NCI-H2171 treated with DMSO at 0.1 percent for 48 hours (cell line): ENCODE results near the gene MOBP.
"Not testable (repeated sequence)": the region's sequence is repeated elsewhere in the genome, so short reads cannot be mapped to it uniquely, and the experiment has no call there.

Source experiments
- DNase-seq: peaks from one replicate; lab custom pipeline; 2025; lab: John Stamatoyannopoulos, UW

The MOBP gene, protein sequence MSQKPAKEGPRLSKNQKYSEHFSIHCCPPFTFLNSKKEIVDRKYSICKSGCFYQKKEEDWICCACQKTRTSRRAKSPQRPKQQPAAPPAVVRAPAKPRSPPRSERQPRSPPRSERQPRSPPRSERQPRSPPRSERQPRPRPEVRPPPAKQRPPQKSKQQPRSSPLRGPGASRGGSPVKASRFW

DNA sequence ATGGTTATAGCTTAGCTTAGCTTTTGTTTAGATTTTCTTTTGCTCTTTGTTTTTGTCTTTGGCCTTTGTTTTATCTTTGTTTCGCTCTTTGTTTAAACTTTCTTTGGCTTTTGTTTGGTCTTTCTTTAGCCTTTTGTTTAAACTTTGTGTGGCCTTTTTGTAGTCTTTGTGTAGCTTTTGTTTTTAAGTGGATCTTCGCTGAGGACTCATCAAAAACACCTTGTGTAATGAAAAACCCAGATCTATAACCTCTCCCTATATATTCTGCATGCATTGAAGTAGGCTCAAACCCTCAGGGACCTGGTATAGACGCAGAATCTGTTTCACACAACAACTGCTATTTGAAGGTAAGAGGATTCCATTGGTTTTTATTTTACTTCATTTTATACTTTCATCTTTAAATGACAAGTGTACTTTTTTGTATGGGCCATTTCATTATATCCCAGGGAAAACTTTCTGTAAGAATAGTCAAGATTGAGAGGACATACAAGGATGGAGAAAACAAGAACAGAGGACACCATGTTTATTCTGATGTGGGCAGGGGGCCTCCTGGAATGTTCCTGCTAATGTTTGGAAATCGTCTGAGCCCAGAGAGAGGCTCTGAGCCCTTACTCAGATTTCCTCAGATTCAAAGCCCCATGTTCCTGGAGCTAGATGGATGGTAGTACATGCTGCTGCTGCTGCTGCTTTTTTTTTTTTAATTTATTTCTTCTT, at the start of gene MOBP:
Gene MOBP (plus strand): TSS at position 287 of the 714 bp plus-strand sequence. CDS start 34,390 bp downstream, outside the sequence.
- DNase-seq = no peak

DNA sequence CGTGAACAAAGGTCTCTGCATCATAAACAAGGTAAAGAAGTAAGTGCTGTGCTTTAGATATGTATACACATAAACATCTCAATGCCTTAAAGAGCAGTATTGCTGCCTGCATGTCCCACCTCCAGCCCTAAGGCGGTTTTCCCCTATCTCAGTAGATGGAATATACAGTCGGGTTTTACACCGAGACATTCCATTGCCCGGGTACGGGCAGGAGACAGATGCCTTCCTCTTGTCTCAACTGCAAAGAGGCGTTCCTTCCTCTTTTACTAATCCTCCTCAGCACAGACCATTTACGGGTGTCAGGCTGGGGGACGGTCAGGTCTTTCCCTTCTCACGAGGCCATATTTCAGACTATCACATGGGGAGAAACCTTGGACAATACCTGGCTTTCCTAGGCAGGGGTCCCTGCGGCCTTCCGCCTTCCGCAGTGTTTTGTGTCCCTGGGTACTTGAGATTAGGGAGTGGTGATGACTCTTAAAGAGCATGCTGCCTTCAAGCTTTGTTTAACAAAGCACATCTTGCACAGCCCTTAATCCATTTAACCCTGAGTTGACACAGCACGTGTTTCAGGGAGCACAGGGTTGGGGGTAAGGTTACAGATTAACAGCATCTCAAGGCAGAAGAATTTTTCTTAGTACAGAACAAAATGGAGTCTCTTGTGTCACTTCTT, 48.8 kb upstream of the MOBP start:
- DNase-seq = not testable (repeated sequence)

DNA sequence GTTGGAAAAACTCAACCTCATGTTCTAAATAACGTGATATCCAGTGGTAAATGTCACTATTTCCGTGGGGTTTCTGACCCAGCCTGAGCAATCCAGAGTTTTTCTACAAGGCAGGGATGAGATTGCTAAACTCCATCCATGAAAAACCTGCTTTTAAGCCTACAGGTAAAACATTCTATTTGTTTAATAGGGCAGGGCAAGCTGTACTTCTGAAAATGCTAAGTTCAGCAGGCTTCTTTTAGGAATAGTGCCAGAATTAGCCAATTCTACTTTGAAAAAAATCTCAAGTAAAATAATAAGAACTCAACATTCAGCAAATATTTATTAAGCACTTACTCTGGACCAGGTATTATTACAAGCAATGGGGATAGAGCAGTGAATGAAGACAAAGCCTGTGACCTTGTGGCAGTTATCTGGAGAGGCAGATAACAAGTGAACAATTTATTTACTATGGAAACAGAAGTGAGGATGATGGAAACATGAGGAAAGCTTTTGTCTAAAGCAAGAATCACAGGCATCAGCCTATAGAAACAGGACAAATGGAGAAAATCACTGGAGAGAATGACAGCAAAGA, 47.7 kb upstream of the MOBP start:
- DNase-seq = no peak

DNA sequence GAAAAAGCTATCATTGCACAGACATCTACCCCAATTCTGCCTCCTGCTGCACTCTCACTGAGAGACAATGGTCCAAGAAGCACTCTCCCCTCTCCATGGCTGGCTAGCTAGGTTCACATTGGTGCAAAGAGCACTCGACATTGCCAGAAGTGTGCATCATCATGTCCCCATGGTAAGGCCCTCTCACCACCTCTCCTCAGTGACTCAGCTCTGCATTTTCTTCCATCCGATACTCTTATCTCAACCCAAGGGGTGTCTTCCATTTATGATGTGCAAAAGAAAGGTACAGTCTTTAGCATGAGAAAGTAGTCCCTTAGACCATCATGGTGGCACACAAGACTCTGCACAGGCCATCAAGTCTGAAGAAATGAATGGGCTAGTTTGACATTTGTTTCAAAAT, 46.9 kb upstream of the MOBP start:
- no peak for DNase-seq

DNA sequence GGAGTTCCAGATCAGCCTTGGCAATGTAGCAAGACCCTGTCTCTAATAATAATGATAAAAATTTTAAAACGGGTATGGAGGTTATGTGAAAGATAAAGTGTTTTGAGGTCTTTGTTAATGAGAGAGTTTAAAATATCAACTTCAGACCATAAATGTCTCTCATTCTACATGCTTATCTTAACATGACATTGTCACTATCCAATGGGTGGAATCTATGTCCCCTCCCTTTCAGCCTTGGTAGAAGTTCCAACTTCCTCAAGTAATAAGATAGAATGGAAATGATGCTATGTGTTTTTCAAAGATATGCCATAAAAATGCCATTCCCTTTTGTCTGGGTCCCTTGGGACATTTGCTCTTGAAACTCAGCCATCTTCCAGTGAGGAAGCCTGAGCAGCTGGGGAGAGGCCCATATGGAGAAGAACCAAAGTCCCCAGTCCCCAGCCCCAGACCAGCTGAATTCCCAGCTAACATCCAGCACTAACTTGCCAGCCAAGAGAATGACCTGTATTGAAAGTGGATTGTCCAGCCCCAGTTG, 44.0 kb upstream of the MOBP start:
- no peak for DNase-seq

DNA sequence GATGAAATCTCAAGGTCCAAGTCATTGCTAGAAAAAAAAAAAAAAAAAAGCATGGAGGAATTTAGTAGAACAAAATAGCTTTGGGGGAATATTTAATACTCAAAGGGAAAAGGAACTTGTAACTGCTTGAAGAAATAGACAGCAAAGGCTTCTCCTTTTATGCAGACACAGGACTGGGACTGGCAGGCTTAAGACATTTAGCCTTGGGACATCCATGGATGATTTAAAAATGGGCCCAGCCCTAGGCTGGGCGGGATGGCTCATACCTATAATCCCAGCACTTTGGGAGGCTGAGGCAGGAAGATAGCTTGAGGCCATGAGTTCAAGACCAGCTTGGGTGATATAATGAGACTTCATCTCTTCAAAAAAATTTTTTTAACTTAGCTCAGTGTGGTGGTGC, 41.2 kb upstream of the MOBP start:
- no peak for DNase-seq

DNA sequence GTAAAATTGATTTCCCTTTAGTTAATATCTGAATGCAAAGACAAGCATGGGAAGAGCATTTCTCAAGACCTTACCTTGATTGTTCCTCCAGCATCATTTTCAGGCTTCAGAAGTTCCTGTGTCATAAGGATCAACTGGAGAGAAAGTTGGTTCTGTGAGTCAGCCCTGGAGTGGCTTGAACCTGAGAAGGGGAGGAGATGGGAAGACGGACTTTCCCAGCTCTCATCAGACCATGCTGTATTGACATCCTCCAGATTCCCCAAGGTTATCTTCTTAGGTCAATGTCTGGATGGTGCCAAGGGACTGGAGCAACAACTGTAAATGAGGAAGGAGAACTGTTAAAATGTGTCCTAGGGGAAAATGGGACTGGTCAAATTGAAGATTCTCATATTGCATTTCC, 40.0 kb upstream of the MOBP start:
- no peak for DNase-seq

DNA sequence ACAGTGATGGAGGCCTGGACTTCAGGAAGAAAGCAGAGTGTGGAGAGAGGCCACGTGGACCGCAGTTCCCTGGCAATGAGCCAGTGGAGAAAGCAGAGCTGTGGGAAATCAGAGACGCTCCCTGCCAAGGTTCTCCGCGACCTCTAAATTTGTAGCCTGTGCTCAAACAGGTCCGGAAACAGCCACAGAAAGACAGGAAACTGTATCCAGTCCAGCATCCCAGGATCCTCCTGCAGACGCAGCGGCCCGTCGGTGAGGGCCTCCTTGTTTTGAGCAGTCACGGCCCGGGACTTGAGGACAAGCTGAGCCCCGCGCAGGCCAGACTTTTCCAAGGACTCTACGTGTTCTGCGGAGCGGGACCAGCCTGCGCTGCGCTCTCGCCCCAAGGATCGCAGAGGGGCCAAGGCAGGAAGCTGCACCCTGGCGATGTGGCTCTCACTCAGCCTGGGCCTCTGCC, 38.7 kb upstream of the MOBP start:
- no peak for DNase-seq

DNA sequence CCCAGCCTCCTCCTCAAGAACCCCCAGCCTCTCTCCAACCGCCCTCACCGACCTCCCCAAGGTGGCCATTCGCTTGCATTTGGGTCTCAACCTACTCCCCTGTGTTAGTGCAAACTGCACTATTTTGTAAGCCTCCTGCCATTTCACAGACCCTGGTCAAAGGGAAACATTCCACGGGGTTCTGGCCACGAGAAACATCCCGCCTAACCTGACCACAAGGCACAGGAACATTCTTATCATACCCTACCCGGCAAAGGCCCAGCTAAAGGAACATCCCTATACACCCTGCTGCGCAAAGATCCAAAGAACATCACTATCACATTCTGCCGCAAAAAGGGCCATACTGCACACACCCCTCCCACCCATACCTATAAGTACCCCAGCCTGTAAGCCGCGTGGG, 38.0 kb upstream of the MOBP start:
- DNase-seq = no peak

DNA sequence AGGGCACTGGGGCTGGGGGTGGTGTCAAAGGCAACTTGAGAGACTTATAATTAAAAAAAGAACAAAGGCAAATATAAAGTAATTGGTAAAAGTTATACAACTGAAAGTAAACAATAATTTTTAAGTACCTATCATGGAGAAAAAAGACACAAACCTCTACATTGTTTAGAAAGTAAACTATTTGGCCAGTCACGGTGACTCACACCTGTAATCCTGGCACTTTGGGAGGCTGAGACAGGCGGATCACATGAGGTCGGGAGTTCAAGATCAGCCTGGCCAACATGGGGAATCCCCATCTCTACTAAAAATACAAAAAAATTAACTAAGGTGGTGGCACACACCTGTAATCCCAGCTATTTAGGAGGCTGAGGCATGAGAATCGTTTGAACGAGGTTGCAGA, 35.1 kb upstream of the MOBP start:
- DNase-seq = no peak

DNA sequence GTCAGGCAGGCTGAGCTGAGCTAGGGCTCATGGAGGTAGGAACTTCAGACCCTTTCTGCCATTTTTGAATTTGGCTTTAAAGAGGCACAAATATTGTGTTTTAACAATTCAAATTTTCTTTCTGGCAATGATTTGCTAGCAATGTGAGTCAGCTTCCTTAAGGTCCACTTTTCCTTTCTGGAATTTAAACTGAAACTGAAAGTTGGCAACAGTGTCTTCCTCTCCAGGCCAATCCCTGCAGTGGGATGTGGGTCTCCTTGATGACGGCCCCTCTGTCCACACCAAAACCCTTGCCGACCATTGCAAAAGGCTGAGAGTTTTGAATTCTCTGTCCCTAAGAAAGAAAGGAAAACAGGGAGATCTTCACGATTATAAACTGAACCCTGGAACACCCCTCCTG, 33.8 kb upstream of the MOBP start:
- DNase-seq = no peak

DNA sequence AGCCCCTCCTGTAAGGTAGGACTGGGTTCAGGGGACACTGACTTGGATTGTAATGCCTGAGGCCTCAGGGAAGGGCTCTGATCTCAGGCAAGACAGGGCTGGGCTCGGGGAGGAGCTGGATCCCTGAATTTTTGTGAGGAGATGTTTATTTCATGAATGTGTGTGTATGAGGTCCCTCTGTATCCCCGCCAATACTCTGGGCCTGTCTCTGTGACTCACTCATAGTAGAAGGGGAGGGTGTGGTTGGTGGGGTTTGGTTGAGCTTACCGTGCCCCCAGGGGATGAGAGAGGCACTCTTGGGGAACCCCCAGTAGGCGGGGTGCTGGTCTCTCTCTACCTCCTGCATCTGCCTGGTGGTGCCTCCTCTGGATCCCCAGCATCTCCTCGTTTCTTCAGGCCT, 32.9 kb upstream of the MOBP start:
- no peak for DNase-seq

DNA sequence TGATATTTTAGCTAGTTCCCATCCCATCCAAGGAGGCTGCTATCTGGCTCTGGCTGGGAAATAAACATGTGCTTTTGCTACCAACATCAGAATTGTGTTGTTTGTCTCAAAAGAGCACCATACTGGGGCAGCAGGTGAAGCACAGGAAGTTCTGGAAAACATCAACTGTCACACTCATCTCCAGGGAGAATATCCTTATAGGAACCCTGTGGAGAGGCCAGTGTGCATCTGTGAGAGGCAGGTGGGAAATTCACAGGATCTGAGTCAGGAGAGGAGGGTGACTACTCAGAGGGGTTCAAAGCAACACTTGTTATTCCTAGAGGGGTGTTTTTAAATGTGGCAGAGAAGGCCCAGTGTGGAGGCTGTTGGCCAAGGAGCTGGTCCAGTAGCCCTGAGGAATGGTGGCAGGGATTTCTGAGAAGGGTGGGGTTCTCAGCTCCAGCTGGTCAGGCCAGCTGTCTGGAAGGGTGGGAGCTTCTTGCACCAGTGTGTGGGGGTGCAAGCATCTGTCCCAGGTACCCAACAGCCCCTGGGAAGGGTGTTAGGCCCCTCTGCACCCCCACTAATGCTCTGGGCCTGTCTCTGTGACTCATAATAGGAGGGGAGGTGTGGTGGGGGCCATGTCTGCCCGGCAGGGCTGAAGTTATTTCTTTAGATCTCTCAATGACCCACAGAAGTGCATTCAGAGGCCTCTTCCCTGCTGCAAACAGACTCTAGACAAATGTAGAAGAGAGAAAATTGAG, 32.3 kb upstream of the MOBP start:
- peak; percentile 13 for DNase-seq

DNA sequence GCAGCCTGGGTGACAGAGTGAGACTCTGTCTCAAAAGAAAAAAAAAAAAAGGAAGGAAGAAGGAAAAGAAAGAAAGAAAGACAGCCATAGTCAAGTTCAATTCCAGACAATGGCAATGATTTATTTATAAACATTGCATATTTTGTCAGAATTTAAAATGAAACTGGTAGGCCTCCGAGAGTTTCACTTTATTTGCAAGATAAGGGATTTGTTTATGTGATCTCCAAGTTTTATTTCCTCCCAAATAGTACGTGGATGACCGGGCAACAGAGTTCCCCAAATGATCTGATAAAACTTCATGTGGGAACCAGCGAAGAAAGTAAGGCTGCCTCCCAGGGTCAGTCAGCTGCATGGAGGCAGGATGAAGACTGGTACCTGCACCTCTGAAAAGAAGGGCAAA, 28.6 kb upstream of the MOBP start:
- DNase-seq = no peak

DNA sequence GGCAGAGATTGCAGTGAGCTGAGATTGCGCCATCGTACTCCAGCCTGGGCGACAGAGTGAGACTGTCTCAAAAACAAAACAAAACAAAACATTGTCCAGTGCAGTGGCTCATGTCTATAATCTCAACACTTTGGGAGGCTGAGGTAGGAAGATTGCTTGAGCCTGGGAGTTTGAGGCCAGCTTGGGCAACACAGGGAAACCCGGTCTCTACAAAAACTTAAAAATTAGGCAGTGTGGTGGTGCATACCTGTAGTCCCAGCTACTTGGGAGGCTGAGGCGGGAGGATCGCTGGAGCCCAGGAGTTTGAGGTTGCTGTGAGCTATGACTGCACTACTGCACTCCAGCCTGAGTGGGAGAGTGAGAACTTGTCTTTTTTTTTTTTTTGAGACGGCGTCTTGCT, 27.2 kb upstream of the MOBP start:
- no peak for DNase-seq

DNA sequence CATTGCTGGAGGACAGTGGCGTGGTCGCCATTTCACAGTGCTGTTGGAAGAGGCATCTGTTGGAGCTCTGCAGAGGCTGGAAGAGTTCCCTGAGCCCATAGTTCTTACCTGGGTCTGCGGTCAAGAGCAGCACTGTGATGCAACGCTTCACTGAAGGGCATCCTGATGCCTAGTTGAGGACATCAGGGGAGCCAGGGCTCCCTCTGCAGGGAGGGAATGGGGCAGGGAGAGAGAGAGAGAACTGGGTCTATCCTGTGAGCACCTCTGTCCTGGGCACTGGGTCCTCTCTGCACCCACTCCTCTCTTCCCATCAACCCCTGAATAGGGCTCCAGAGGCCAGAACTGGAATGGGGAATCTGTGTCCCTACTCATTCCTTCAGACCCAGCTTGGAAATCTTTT, 23.9 kb upstream of the MOBP start:
- no peak for DNase-seq

DNA sequence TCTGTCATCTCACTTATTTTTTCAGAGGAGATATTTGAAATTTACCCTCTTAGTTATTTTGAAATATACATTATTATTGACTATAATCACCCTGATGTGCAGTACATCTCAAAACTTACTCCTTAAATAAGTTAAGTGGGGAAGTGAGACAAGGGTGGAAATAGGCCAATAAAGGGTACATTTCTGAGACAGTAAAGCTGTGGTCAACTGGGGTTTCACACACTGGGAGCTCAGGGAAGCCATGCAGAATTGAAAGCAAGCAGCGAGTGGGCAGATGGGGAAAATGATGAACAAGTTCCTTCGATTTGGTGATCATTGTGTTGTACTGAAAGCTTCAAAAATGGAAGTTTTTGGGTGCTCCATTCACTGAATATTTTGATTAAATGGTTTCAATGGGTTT, 21.6 kb upstream of the MOBP start:
- no peak for DNase-seq

DNA sequence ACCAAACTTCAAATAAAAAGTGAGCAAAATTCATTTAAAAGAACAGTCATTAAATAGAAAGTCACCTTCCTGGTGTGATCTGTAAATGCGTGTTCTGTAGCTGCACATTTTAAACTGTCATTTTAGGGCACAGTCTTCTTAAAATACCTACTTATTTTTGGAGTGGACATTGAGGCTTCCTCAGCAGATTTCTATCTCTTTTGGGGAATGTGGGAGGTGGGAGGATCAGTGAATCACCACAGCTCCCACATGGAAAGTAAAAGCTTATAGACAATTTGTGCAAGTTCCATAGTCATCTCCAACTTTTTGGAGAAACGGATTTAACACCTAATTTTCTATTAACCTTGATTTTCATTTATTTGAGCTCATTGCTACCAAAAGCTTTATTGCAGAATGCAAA, 21.0 kb upstream of the MOBP start:
- DNase-seq = no peak

DNA sequence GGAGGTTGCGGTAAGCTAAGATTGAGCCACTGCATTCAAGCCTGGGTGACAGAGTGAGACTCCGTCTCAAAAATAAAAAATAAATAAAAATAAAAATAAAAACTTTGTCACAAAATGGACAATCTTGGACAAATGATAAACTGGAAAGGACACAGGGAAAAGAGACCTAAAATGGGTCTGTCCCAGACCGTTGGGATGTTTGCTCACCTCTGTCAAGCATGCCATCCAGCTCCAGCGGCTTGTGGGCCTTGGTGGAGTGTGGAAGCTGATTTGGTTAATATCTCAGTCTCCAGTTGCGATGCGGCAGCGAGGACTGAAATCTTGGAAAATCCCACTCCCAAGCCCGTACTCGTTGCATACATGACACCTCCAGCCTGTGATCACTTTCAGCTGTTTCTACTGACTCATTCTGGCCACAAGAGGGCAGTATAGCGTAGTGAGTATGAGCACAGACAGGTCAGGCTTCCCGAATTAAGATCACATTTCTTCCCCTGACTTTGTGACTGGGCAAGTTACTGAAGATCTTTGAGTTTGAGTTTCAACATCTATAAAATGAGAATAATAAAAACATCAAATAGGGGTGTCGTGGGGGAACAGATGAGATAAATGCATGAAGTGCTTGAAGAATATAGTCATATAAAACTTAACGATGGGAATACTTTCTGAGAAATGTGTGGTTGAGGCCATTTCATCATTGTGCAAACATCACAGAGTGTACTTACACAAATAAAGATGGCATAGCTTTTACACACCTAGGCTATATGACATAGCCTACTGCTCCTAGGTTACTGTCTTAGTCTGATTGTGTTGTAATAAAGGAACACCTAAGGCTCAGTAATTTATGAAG, 19.6 kb upstream of the MOBP start:
- peak; percentile 49 for DNase-seq

DNA sequence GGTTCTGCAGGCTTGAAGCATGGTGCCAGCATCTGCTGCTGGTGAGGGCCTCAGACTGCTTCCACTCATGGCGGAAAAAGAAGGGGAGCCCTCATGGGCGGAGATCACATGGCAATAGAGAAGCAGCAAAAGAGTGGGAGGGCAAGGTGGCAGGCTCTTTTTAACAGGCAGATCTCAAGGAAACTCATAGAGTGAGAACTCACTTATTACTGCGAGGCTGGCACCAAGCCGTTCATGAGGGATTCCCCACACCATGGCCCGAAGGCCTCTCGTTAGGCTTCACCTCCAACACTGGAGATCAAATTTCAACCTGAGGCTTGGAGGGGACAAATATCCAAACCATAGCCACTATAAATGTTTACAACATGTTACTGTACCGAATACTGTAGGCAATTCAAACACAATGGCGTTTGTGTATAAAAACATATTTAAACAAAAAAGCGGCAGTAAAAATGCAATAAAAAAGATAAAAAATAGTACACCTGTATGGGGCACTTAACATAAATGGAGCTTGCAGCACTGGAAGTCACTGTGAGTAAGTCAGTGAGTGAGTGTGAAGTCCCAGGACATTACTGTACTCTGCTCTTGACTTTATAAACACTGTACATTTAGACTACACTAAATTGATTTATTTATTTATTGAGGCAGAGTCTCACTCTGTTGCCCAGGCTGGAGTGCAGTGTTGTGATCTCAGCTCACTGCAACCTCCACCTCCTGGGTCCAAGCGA, 18.8 kb upstream of the MOBP start:
- no peak for DNase-seq
